Activated naive CD4-positive, alpha-beta T cell treated with anti-CD3 and anti-CD28 coated beads for 36 hours (primary cell): ENCODE measurements around the gene SLC22A31. TPM values are rescaled to one million over a fixed set of nuclear protein-coding genes. Genes with fewer than 3 reads are reported as not detected.

ENCODE experiments used
- CTCF ChIA-PET: fragments of 350-600 bp; sonication (Branson Sonifier 250); formaldehyde crosslinking; loops from one replicate; lab custom pipeline; 2021; ENCODE audit warnings: antibody characterized with exemption; lab: Charles Lee
- DNase-seq: peaks from one replicate; pipeline ENCODE4 v3.0.0-alpha.2; 2020
- H3K27ac Mint-ChIP-seq: one replicate; pipeline ENCODE4 v1.8.0; 2021; ENCODE audit warnings: mild to moderate bottlenecking, mixed read lengths
- H3K27me3 Mint-ChIP-seq: one replicate; pipeline ENCODE4 v1.8.0; 2021; ENCODE audit warnings: low read depth, mixed read lengths
- H3K36me3 Mint-ChIP-seq: one replicate; pipeline ENCODE4 v1.8.0; 2021; ENCODE audit warnings: low read depth, mixed read lengths
- H3K4me1 Mint-ChIP-seq: one replicate; pipeline ENCODE4 v1.8.0; 2021; ENCODE audit warnings: low read depth, mixed read lengths
- H3K4me3 Mint-ChIP-seq: one replicate; pipeline ENCODE4 v1.8.0; 2021; ENCODE audit warnings: mild to moderate bottlenecking, moderate library complexity, mixed read lengths
- H3K9me3 Mint-ChIP-seq: one replicate; pipeline ENCODE4 v1.8.0; 2021; ENCODE audit warnings: mixed read lengths
- intact Hi-C: fragments of 100-400 bp; cut with micrococcal nuclease; formaldehyde crosslinking; loops from one replicate; pipeline ENCODE4 v1.15.1; 2023
- total RNA-seq, 2 experiments: library from RNA; stranded (reverse); gene quantifications; one replicate each; pipeline ENCODE4 v1.2.3, GENCODE V29; 2021

Gene SLC22A31
- total RNA-seq, 2 experiments from 2014 or later: 0.31 to 0.64 TPM

GRCh38 chr16:89183463-89183862 lies 16.9 kb downstream of the SLC22A31 start:
- CTCF ChIA-PET: no interaction called here
- Mint-ChIP-seq H3K27ac (no peak overlapping the region), H3K36me3 (no peaks in the 10 kb centered on the region), H3K27me3 (no peaks in the 10 kb centered on the region), H3K9me3 (no peaks in the 10 kb centered on the region), H3K4me1 (peaks cover 11% of the 10 kb centered on the region), H3K4me3 (no peak overlapping the region)
- DNase-seq: no peak
- intact Hi-C loops: no loop called here

GRCh38 chr16:89179656-89180315 lies 20.6 kb downstream of the SLC22A31 start:
- Mint-ChIP-seq H3K4me3 (no peak overlapping the region), H3K4me1 (peaks cover 11% of the 10 kb centered on the region), H3K27me3 (no peaks in the 10 kb centered on the region), H3K27ac (no peak overlapping the region), H3K9me3 (no peaks in the 10 kb centered on the region), H3K36me3 (no peaks in the 10 kb centered on the region)
- intact Hi-C loops: no loop called here
- DNase-seq: no peak
- CTCF ChIA-PET: no interaction called here

GRCh38 chr16:89179148-89179484 lies 21.2 kb downstream of the SLC22A31 start:
- intact Hi-C loops: no loop called here
- no peak for DNase-seq
- Mint-ChIP-seq H3K4me1 (peaks cover 11% of the 10 kb centered on the region), H3K9me3 (no peaks in the 10 kb centered on the region), H3K27me3 (no peaks in the 10 kb centered on the region), H3K4me3 (no peak overlapping the region), H3K27ac (no peak overlapping the region), H3K36me3 (no peaks in the 10 kb centered on the region)
- CTCF ChIA-PET: no interaction called here

GRCh38 chr16:89178453-89179147 lies 21.7 kb downstream of the SLC22A31 start:
- Mint-ChIP-seq H3K27ac (no peak overlapping the region), H3K9me3 (no peaks in the 10 kb centered on the region), H3K4me3 (no peak overlapping the region), H3K36me3 (no peaks in the 10 kb centered on the region), H3K27me3 (no peaks in the 10 kb centered on the region), H3K4me1 (peaks cover 11% of the 10 kb centered on the region)
- intact Hi-C loops: no loop called here
- DNase-seq: no peak
- CTCF ChIA-PET: no interaction called here

- no peak overlapping the region for H3K27ac Mint-ChIP-seq
- DNase-seq: no peak
- H3K27me3 Mint-ChIP-seq: no peaks in the 10 kb centered on the region
- no peaks in the 10 kb centered on the region for H3K36me3 Mint-ChIP-seq
- intact Hi-C loops: no loop called here
- no peak overlapping the region for H3K4me3 Mint-ChIP-seq
- peaks cover 8% of the 10 kb centered on the region for H3K4me1 Mint-ChIP-seq
- no peaks in the 10 kb centered on the region for H3K9me3 Mint-ChIP-seq
- CTCF ChIA-PET: interaction anchor here (0.7 kb wide), 1 partner anchor 8 kb away, joined by 3 read pairs; no protein-coding TSS in a partner anchor
These were observed 22.8 kb downstream of the SLC22A31 start for GRCh38 chr16:89177501-89177900.

- Mint-ChIP-seq H3K27ac (no peak overlapping the region), H3K4me3 (no peak overlapping the region), H3K27me3 (no peaks in the 10 kb centered on the region), H3K4me1 (peaks cover 7% of the 10 kb centered on the region), H3K36me3 (no peaks in the 10 kb centered on the region), H3K9me3 (no peaks in the 10 kb centered on the region)
- intact Hi-C loops: no loop called here
- CTCF ChIA-PET: interaction anchor here (0.5 kb wide), 1 partner anchor 191 kb away, joined by 3 read pairs; no protein-coding TSS in a partner anchor
- DNase-seq: no peak
These were observed 23.6 kb downstream of the SLC22A31 start for GRCh38 chr16:89176717-89177116.

GRCh38 chr16:89176147-89176690 lies 24.1 kb downstream of the SLC22A31 start:
- Mint-ChIP-seq H3K4me1 (peaks cover 2% of the 10 kb centered on the region), H3K9me3 (no peaks in the 10 kb centered on the region), H3K4me3 (no peak overlapping the region), H3K27ac (no peak overlapping the region), H3K27me3 (no peaks in the 10 kb centered on the region), H3K36me3 (no peaks in the 10 kb centered on the region)
- intact Hi-C loops: no loop called here
- no peak for DNase-seq
- CTCF ChIA-PET: interaction anchor here (0.5 kb wide), 1 partner anchor 190 kb away, joined by 3 read pairs; no protein-coding TSS in a partner anchor

GRCh38 chr16:89175280-89176146 lies 24.8 kb downstream of the SLC22A31 start:
- no peak overlapping the region for H3K4me3 Mint-ChIP-seq
- no peaks in the 10 kb centered on the region for H3K9me3 Mint-ChIP-seq
- H3K4me1 Mint-ChIP-seq: peaks cover 5% of the 10 kb centered on the region
- H3K36me3 Mint-ChIP-seq: no peaks in the 10 kb centered on the region
- intact Hi-C loops: no loop called here
- CTCF ChIA-PET: no interaction called here
- no peak for DNase-seq
- no peak overlapping the region for H3K27ac Mint-ChIP-seq
- peaks cover 3% of the 10 kb centered on the region for H3K27me3 Mint-ChIP-seq

GRCh38 chr16:89174877-89175276 lies 25.5 kb downstream of the SLC22A31 start:
- H3K4me1 Mint-ChIP-seq: peaks cover 7% of the 10 kb centered on the region
- H3K36me3 Mint-ChIP-seq: no peaks in the 10 kb centered on the region
- no peak overlapping the region for H3K27ac Mint-ChIP-seq
- intact Hi-C loops: no loop called here
- CTCF ChIA-PET: no interaction called here
- H3K4me3 Mint-ChIP-seq: no peak overlapping the region
- peaks cover 3% of the 10 kb centered on the region for H3K27me3 Mint-ChIP-seq
- no peaks in the 10 kb centered on the region for H3K9me3 Mint-ChIP-seq
- no peak for DNase-seq

GRCh38 chr16:89174055-89174827 lies 26.1 kb downstream of the SLC22A31 start:
- H3K27me3 Mint-ChIP-seq: peaks cover 3% of the 10 kb centered on the region
- intact Hi-C loops: no loop called here
- H3K4me1 Mint-ChIP-seq: peaks cover 7% of the 10 kb centered on the region
- no peak overlapping the region for H3K4me3 Mint-ChIP-seq
- CTCF ChIA-PET: no interaction called here
- H3K36me3 Mint-ChIP-seq: no peaks in the 10 kb centered on the region
- H3K9me3 Mint-ChIP-seq: no peaks in the 10 kb centered on the region
- DNase-seq: no peak
- no peak overlapping the region for H3K27ac Mint-ChIP-seq

- Mint-ChIP-seq H3K4me3 (no peak overlapping the region), H3K36me3 (no peaks in the 10 kb centered on the region), H3K27me3 (peaks cover 3% of the 10 kb centered on the region), H3K27ac (no peak overlapping the region), H3K4me1 (peaks cover 7% of the 10 kb centered on the region), H3K9me3 (no peaks in the 10 kb centered on the region)
- DNase-seq: no peak
- CTCF ChIA-PET: no interaction called here
- intact Hi-C loops: no loop called here
These were observed 27.0 kb downstream of the SLC22A31 start for GRCh38 chr16:89173174-89173921.
